ENCODE data around the gene PATE3.

Gene PATE3

DNA sequence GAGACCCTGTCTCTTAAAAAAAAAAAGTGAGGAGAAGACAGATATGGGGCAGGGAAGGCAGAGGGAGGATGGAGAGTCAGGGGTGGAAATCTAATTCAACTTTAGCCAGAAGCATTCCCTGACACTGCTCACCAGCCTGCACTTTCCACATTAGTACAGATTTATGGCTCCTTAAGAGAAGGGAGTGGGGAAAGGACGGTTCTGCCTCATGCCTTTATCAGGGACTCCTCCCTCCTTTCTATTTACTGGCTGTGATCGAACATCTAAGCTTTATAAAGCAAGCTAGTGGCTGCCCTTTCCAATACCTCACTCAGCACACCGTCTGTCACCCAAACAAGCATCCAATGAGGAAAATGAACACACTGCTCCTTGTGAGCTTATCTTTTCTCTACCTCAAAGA is 45.1 kb downstream of the PATE3 start, which contains the start of gene PATE4:
TSS of gene PATE4 (plus strand) at position 301 of the 400 bp plus-strand sequence. CDS start at position 345, 44 bp downstream.
- no peak for DNase-seq (ENCODE audit: low read depth)
- TF ChIP-seq, protein P1, sequence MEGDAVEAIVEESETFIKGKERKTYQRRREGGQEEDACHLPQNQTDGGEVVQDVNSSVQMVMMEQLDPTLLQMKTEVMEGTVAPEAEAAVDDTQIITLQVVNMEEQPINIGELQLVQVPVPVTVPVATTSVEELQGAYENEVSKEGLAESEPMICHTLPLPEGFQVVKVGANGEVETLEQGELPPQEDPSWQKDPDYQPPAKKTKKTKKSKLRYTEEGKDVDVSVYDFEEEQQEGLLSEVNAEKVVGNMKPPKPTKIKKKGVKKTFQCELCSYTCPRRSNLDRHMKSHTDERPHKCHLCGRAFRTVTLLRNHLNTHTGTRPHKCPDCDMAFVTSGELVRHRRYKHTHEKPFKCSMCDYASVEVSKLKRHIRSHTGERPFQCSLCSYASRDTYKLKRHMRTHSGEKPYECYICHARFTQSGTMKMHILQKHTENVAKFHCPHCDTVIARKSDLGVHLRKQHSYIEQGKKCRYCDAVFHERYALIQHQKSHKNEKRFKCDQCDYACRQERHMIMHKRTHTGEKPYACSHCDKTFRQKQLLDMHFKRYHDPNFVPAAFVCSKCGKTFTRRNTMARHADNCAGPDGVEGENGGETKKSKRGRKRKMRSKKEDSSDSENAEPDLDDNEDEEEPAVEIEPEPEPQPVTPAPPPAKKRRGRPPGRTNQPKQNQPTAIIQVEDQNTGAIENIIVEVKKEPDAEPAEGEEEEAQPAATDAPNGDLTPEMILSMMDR (conservative IDR thresholded peaks at IDR 0.05; ENCODE audit: low read depth, low read length), result no peak
- no peak within 1 kb of the TSS for H3K4me3 ChIP-seq (ENCODE audit: low read depth, low read length)

DNA sequence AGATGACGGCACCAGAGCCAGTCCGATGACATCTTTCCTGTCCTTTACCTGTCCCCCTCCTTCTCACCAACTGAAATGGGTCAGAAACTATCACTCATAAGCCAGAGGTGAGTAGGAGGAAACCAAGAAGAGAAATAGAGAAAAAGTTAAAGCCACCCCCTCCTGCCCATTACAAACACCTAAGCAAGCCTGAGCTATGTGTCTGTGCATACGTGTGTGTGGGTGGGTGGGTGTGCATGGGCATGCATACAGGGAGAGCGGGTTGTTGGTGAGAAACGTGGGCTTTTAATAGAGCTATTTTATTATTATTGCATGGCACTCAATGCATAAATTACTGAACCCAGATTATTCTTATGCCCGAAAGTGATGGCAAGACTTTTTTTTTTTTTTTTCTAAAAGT is 47.8 kb downstream of the PATE3 start:
- TF ChIP-seq, protein P1 (conservative IDR thresholded peaks at IDR 0.05; ENCODE audit: low read depth, low read length), result no peak
- H3K4me3 ChIP-seq (ENCODE audit: low read depth, low read length), result no peak overlapping the region
- no peak for DNase-seq (ENCODE audit: low read depth)

Measured in choroid plexus epithelial cell (primary cell).